Ascending aorta (tissue), 2 donors: ENCODE data around the gene TMEM121. TPM values are rescaled to one million over a fixed set of nuclear protein-coding genes. Genes with fewer than 3 reads are reported as not detected.
"Not testable (repeated sequence)": the region's sequence is repeated elsewhere in the genome, so short reads cannot be mapped to it uniquely, and the experiment has no call there.

Source experiments
- DNase-seq, 2 donors: peaks; one replicate each; pipeline ENCODE4 v3.0.0-alpha.2; 2019; ENCODE audit warnings: low spot score in 2 of 2
- H3K27ac ChIP-seq, 2 donors: fragments of 200-600 bp; sonication (generic); one replicate each; pipeline ENCODE4 v1.5.1; 2016 to 2017; ENCODE audit warnings: mild to moderate bottlenecking in 1 of 2
- H3K27me3 ChIP-seq: fragments of 200-600 bp; sonication (generic); one replicate; pipeline ENCODE4 v1.5.1; 2017
- H3K36me3 ChIP-seq, 2 donors: fragments of 200-600 bp; sonication (generic); one replicate each; pipeline ENCODE4 v1.5.1; 2016
- H3K4me1 ChIP-seq, 2 donors: fragments of 200-600 bp; sonication (generic); one replicate each; pipeline ENCODE4 v1.5.1; 2016 to 2017; ENCODE audit warnings: mild to moderate bottlenecking in 1 of 2
- H3K4me3 ChIP-seq, 2 donors: fragments of 200-600 bp; sonication (generic); one replicate each; pipeline ENCODE4 v1.5.1; 2016 to 2017; ENCODE audit warnings: mild to moderate bottlenecking in 1 of 2
- H3K9me3 ChIP-seq, 2 donors: fragments of 200-600 bp; sonication (generic); one replicate each; pipeline ENCODE4 v1.5.1; 2016
- CTCF ChIP-seq, 3 experiments: fragments of 200-600 bp in 2 of 3; fragments of 450-650 bp in 1 of 3; sonication (generic) in 2 of 3; IDR thresholded peaks; one replicate each; pipeline ENCODE4 v1.5.1; 2016 to 2019; ENCODE audit warnings: antibody characterized with exemption in 3 of 3, mild to moderate bottlenecking in 1 of 3, moderate library complexity in 1 of 3
- intact Hi-C: fragments of 100-400 bp; cut with DNase I; formaldehyde crosslinking; loops from one replicate; pipeline ENCODE4 v1.15.1; 2023
- total RNA-seq: library from RNA; depleted of rRNA; stranded (reverse); fragments of >200 nt; gene quantifications from one replicate; pipeline ENCODE4 v1.1.0, GENCODE V29; 2016

TMEM121 gene
- total RNA-seq, 1 donor from 2014 or later = 34.6 TPM

DNA sequence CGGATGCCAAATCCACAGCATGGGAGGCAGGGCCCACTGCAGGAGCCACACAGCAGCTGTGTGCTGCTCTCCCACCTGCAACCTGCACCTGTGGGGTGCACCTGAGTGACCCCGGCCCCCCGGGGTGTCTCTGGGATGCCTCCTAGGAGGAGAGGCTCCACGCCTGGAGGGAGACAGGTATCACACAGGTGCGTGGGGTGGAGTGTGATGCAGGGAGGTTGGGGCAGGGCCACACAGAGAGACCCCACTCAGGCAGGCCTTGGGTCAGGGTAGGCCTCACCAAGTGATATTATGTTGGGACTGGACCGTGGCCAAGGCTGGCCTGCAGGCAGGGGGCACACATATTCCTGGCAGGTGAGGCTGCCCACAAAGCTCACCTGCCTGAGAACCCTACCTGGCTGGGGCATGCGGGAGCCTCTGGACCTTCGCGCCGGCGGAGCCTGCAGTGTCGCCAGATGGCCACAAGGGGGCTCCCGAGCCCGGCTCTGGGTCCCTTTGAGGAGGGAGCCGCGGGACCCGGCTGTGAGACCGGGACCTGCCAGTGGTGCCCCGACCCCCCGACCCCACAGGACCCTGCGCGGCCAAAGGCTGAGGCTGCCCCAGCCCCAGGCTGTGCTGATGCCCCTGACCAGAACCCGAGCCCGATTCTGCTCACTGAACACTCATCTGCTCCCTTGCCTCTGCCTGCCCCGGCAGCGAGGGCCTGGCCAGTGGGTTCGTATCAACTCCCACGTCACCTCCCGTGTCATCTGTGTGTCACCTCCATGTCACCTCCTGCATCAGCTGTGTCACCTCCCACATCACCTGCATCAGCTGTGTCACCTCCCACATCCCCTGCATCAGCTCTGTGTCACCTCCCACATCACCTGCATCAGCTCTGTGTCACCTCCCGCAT is 11.4 kb downstream of the TMEM121 start:
- peak; percentile 66 to 99 (median 96) for TF ChIP-seq CTCF (IDR thresholded peaks at IDR 0.05)
- Histone ChIP-seq H3K4me1 (no peaks in the 10 kb centered on the region), H3K9me3 (no peaks in the 10 kb centered on the region), H3K27me3 (no peaks in the 10 kb centered on the region), H3K4me3 (no peak overlapping the region), H3K27ac (no peak overlapping the region), H3K36me3 (no peaks in the 10 kb centered on the region)
- no peak for DNase-seq
- intact Hi-C loops = no loop called here

GRCh38 chr14:105538481-105539049 is 12.2 kb downstream of the TMEM121 start:
- Histone ChIP-seq H3K9me3 (no peaks in the 10 kb centered on the region), H3K4me3 (no peak overlapping the region), H3K27ac (no peak overlapping the region), H3K27me3 (no peaks in the 10 kb centered on the region), H3K4me1 (no peaks in the 10 kb centered on the region), H3K36me3 (no peaks in the 10 kb centered on the region)
- intact Hi-C loops = no loop called here
- TF ChIP-seq CTCF (IDR thresholded peaks at IDR 0.05) = no peak
- no peak for DNase-seq

- no peak overlapping the region for H3K4me3 ChIP-seq
- no peak for DNase-seq
- no peak overlapping the region for H3K27ac ChIP-seq
- no peaks in the 10 kb centered on the region for H3K4me1 ChIP-seq
- no peaks in the 10 kb centered on the region for H3K9me3 ChIP-seq
- intact Hi-C loops = no loop called here
- no peak for TF ChIP-seq CTCF (IDR thresholded peaks at IDR 0.05)
- no peaks in the 10 kb centered on the region for H3K27me3 ChIP-seq
- H3K36me3 ChIP-seq = no peaks in the 10 kb centered on the region
These were observed 14.4 kb downstream of the TMEM121 start for GRCh38 chr14:105540811-105541210.

DNA sequence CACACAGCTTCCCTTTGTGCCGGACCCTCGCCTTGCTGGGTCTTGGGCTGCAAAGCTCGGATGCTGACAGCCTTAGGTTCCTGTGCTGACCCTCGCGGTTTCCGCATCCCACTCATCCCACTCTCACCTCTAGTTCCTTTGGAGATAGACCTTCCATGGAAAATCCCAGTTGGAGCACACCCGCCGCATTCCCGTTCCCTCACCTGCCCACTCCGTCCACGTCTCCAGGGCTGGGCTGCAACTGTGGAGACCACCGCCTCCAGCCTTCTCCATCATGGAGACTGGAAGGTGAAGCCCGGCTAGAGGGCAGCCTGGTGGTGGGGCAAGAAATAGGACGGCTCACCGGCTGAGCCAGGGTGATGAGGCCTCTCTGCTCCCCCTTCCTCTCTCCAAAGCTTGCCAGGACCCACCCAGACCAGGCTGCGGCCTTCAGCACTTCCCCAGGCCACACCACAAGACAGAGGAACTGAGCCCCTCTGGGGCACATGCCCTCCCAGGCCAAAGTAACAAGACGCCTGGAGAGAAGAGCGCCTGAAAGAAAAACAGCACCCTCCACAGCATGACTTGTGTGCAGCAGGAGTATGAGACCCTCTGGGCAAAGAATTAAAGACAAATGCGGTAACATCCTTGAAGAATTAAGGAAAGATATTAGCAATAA is 15.0 kb downstream of the TMEM121 start:
- no peak for DNase-seq
- intact Hi-C loops = no loop called here
- no peak overlapping the region for H3K4me3 ChIP-seq

DNA sequence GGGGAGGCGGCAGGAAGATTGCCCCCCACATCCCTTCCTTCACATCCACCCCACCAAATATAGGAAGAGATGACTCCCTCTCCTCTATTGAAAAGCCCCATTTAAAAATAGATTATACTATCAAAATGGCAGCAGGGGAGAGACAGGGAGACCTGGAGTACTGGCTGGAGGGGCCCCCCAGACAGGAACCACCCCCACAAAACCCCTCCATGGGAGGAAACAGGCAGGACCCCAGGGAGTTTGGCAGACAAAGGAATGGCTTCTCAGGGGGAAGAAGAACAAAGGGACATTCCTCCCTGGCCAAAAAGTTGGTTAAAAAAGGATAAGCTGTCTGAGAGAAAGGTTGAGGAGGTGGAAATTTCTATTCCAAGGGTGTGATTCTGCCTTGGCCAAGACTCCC is 19.3 kb downstream of the TMEM121 start:
- H3K36me3 ChIP-seq, H3K27me3 ChIP-seq, H3K9me3 ChIP-seq, H3K4me1 ChIP-seq, DNase-seq, H3K4me3 ChIP-seq, intact Hi-C loops, H3K27ac ChIP-seq: not testable (repeated sequence)

More for the DNA sequence above, 15.0 kb downstream of the TMEM121 start:
- Histone ChIP-seq H3K27ac (no peak overlapping the region), H3K27me3 (no peaks in the 10 kb centered on the region), H3K4me1 (no peaks in the 10 kb centered on the region), H3K9me3 (no peaks in the 10 kb centered on the region), H3K36me3 (no peaks in the 10 kb centered on the region)
- no peak for TF ChIP-seq CTCF (IDR thresholded peaks at IDR 0.05)

- not testable (repeated sequence) for H3K4me3 ChIP-seq, H3K27me3 ChIP-seq, DNase-seq
These were observed 20.0 kb downstream of the TMEM121 start for GRCh38 chr14:105546410-105546809.

GRCh38 chr14:105547072-105547471 is 20.7 kb downstream of the TMEM121 start:
- H3K4me1 ChIP-seq, DNase-seq, H3K9me3 ChIP-seq, intact Hi-C loops, H3K36me3 ChIP-seq, H3K27me3 ChIP-seq, H3K27ac ChIP-seq, H3K4me3 ChIP-seq: not testable (repeated sequence)

More at GRCh38 chr14:105546410-105546809, 20.0 kb downstream of the TMEM121 start:
- H3K4me1 ChIP-seq, H3K27ac ChIP-seq, intact Hi-C loops, H3K9me3 ChIP-seq, H3K36me3 ChIP-seq: not testable (repeated sequence)
